Stimulated activated CD8-positive, alpha-beta memory T cell treated with anti-CD3 and anti-CD28 coated beads, Interleukin-4, amount 100 ng/mL, for 4 hours (primary cell): Measurements from ENCODE around the gene NOC2L.

ENCODE experiments used
- DNase-seq, 2 donors: peaks; one replicate each; pipeline ENCODE4 v3.0.0-alpha.2; 2020; ENCODE audit warnings: low read depth in 2 of 2, low spot score in 1 of 2

NOC2L gene

GRCh38 chr1:916173-917075, 42.6 kb downstream of the NOC2L start:
- DNase-seq = no peak

GRCh38 chr1:915295-916172, 43.5 kb downstream of the NOC2L start:
- DNase-seq = no peak

- DNase-seq = no peak
Observed at GRCh38 chr1:914891-915280, 44.2 kb downstream of the NOC2L start.

GRCh38 chr1:914131-914890, 44.7 kb downstream of the NOC2L start:
- no peak for DNase-seq

- no peak for DNase-seq
Observed at GRCh38 chr1:913491-914130, 45.4 kb downstream of the NOC2L start.

- no peak for DNase-seq
Observed at GRCh38 chr1:912740-913301, 46.2 kb downstream of the NOC2L start.

GRCh38 chr1:911875-912739, 46.9 kb downstream of the NOC2L start:
- DNase-seq = no peak

- DNase-seq = no peak
Observed at GRCh38 chr1:910881-911721, 48.0 kb downstream of the NOC2L start.

- no peak for DNase-seq
Observed at GRCh38 chr1:910311-910880, 48.7 kb downstream of the NOC2L start.

- no peak for DNase-seq
Observed at GRCh38 chr1:909861-910310, 49.2 kb downstream of the NOC2L start.

GRCh38 chr1:908661-909060, 50.4 kb downstream of the NOC2L start:
- no peak for DNase-seq

- DNase-seq = no peak
Observed at GRCh38 chr1:907611-908451, 51.2 kb downstream of the NOC2L start.

- DNase-seq = no peak
Observed at GRCh38 chr1:906600-907420, 52.2 kb downstream of the NOC2L start.

- DNase-seq = no peak
Observed at GRCh38 chr1:905811-906599, 53.1 kb downstream of the NOC2L start.

- no peak for DNase-seq
Observed at GRCh38 chr1:905071-905749, 53.8 kb downstream of the NOC2L start.
